HepG2 (cell line): ENCODE measurements around the gene KRTAP10-11. TPM values are rescaled to one million over a fixed set of nuclear protein-coding genes. Genes with fewer than 3 reads are reported as not detected.

Experiments
- ATF5 ChIP-seq: sonication (generic); formaldehyde crosslinking; IDR thresholded peaks from 2 replicates; pipeline ENCODE4 v1.4.0; 2020; ENCODE audit warnings: mild to moderate bottlenecking, low read depth, missing genetic modification reagents
- NFAT5 ChIP-seq: sonication (generic); formaldehyde crosslinking; IDR thresholded peaks from 2 replicates; pipeline ENCODE4 v1.4.0; 2020; ENCODE audit warnings: missing genetic modification reagents
- ZNF574 ChIP-seq: sonication (generic); formaldehyde crosslinking; IDR thresholded peaks from 2 replicates; pipeline ENCODE4 v1.4.0; 2020; ENCODE audit warnings: missing genetic modification reagents
- ZNF749 ChIP-seq: sonication (generic); formaldehyde crosslinking; IDR thresholded peaks from 2 replicates; pipeline ENCODE4 v1.8.0; 2022; ENCODE audit warnings: mild to moderate bottlenecking, missing genetic modification reagents, moderate library complexity, borderline replicate concordance
- polyA plus RNA-seq, 8 experiments: library from polyadenylated mRNA; depleted of rRNA in 3 of 8; stranded (reverse) in 7 of 8; unstranded in 1 of 8; fragments of >200 nt; fragmentation: Illumina TruSeq in 4 of 8; extraction: Trizol in 4 of 8; gene quantifications; 2 replicates each; pipeline versions ENCODE4 v1.2.1 to v1.2.3, GENCODE V29; 2011 to 2016; ENCODE audit warnings: low read depth in 4 of 8, missing spikeins in 1 of 8, mixed read lengths in 1 of 8; ENCODE audit not compliant: insufficient read depth in 1 of 8
- total RNA-seq, 5 experiments: library from RNA; depleted of rRNA; stranded (reverse); fragments of >200 nt; fragmentation: Illumina TruSeq; extraction: Trizol; gene quantifications; 2 replicates each; pipeline ENCODE4 v1.2.3, GENCODE V29; 2016; ENCODE audit warnings: low read depth in 1 of 5

The KRTAP10-11 gene
- total and polyA plus RNA-seq, 2 of the 13 experiments (the other 11 are each of a cell fraction or from before 2014, with no cell fraction given) = not detected

- TF ChIP-seq ZNF574 (CRISPR knock-in tag) (no peak), NFAT5 (CRISPR knock-in tag) (no peak), ATF5 (CRISPR knock-in tag) (no peak), ZNF749 (CRISPR knock-in tag) (no peak)
These were observed 39.7 kb upstream of the KRTAP10-11 start (continued) for GRCh38 chr21:44606495-44606894.
